Epithelial cell of alveolus of lung (primary cell): Measurements from ENCODE around the gene TLCD2. TPM values are rescaled to one million over a fixed set of nuclear protein-coding genes. Genes with fewer than 3 reads are reported as not detected.

Experiments used
- total RNA-seq: library from RNA; depleted of rRNA; stranded (reverse); fragments of >200 nt; gene quantifications from 2 replicates; pipeline ENCODE4 v1.2.1, GENCODE V29; 2015

Gene TLCD2
- 1.2 and 8.4 TPM in 2 replicates for total RNA-seq

GRCh38 chr17:1709971-1710806 lies at the start of gene TLCD2:
TLCD2 (minus strand) TSS chr17:1710377; CDS start chr17:1710242, 135 bp downstream.

GRCh38 chr17:1742371-1743087 lies 32.4 kb upstream of the TLCD2 start, which contains the start of gene SERPINF2:
SERPINF2 (plus strand) TSS chr17:1742871; CDS start chr17:1744996, 2,125 bp downstream.

GRCh38 chr17:1724351-1724868 lies 14.2 kb upstream of the TLCD2 start, which contains the start of gene WDR81:
WDR81 (plus strand) TSS chr17:1724704; CDS start chr17:1724960, 256 bp downstream.

DNA sequence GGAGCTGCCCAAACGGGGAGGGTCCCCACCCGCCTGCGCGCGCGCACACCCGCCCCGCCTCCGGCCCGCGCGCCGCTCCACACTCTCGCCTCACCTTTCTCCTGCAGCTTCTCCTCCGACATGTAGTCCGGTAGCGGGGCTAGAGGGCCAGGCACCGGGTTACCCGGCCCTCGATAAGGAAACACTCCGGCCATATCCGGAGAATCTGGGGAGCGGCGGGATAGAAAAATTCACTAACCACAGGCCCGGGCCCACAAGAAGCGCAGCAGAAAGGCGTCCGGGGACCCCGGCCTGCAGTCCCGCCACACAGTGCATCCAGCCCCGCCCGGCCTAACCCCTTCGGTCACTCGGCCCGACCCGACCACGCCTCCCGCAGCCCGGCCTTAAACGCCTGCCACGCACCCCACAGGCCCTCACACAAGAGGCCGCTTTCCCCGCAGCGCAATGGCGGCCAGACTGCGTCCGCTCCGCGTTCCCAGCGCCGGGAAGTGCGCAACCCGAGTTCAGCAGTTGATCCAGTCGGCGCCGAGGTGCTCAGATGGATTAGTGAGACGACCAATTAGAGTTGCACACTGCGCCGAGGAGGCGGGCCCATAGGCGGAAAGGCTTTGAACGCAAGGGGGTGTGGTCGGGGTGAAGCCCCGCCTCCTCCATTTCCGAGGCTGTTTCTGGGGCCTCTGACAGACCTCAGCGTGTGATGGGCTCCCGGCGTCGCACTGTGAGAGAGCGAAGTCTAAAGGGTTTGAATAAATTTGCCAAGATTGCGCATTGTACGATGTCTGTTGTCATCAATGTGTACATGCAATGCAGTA lies 25.6 kb downstream of the TLCD2 start, which contains the start of gene PRPF8:
TSS of gene PRPF8 (minus strand) at position 490 of the 812 bp plus-strand sequence. CDS start at position 194, 296 bp downstream.

Other genes with a start within 250 kb of the TLCD2 start
- 55.4 and 155 TPM in 2 replicates for gene MYO1C, start 217.7 kb downstream of the TLCD2 start, total RNA-seq
- gene INPP5K, start 193.8 kb downstream of the TLCD2 start, total RNA-seq, result 26.9 and 31.2 TPM in 2 replicates
- 19.3 and 31.5 TPM in 2 replicates for gene PITPNA, start 147.6 kb downstream of the TLCD2 start, total RNA-seq
- gene SLC43A2, start 81.5 kb downstream of the TLCD2 start, total RNA-seq, result 3.3 and 7.0 TPM in 2 replicates
- 2.2 and 3.4 TPM in 2 replicates for gene SCARF1, start 64.6 kb downstream of the TLCD2 start, total RNA-seq
- 12.6 and 14.2 TPM in 2 replicates for gene RILP, start 60.5 kb downstream of the TLCD2 start, total RNA-seq
- gene PRPF8, start 25.5 kb downstream of the TLCD2 start, total RNA-seq, result 134 and 167 TPM in 2 replicates
- gene WDR81, start 14.3 kb upstream of the TLCD2 start, total RNA-seq, result 14.9 and 25.2 TPM in 2 replicates
- 0.88 TPM in 1 of 2 replicates, not detected in the other for gene SERPINF2, start 32.5 kb upstream of the TLCD2 start, total RNA-seq
- 186 and 978 TPM in 2 replicates for gene SERPINF1, start 51.7 kb upstream of the TLCD2 start, total RNA-seq
- gene SMYD4, start 119.5 kb upstream of the TLCD2 start, total RNA-seq, result 4.1 and 11.7 TPM in 2 replicates
- gene RPA1, start 119.6 kb upstream of the TLCD2 start, total RNA-seq, result 21.6 and 23.6 TPM in 2 replicates